HG03196 (cell line): ENCODE results near the gene SLC17A8.

Experiments used
- ATAC-seq: cut with Tn5 transposase; IDR thresholded peaks from one replicate; pipeline ENCODE4 v1.9.1; 2021; ENCODE audit not compliant: unreplicated experiment

SLC17A8 gene

GRCh38 chr12:100468126-100468525, 111.3 kb downstream of the SLC17A8 start:
- no peak for ATAC-seq
